ENCODE measurements around the gene TMEM117. TPM values are rescaled to one million over a fixed set of nuclear protein-coding genes. Genes with fewer than 3 reads are reported as not detected.

TMEM117 gene
- 1 to 10 TPM; 2.8 to 4.2 TPM for total RNA-seq

DNA sequence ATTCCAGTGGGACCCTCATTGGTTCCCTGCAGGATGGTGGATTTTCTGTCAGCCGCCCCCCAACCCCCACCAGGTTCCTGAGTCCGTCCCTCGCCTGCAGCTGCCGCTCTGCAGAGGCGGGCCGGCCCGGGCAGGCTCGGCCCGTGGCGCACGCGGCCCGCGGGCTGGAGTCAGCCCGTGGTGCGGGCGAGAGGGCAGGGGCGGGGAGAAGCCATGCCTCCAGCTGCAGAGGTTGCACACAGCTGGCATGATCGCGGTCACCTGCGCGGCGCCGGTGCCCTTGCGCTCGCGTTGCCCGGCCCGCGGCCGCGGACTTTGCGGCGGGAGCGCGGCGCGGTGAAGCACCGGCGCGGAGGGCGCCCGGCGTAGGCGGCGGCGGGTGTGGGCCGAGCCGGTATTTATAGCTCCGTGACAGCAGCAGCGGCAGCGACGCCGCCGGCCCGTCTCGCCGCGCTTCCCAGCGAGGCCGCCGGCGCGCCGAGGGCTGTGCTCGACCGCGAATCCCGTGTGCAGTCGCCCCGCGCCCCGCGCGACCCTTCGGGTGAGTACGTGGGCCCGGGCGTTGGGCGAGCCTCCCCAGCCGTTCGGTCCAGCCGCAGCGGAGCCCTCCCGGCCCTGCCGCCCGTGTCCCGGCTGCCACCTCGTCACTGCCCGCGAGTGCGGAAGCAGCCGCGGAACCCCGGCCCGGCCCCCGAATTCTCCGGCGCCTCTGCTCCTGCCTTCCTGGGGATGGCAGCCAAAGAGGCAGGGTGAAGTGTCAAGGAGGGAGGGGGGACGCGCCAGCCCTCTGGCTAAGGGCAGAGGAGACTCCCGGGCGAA is at the start of gene TMEM117:
Gene TMEM117, plus strand, starts transcription at position 426 of the 819 bp plus-strand sequence.
- H3K36me3 Mint-ChIP-seq (ENCODE audit: low read depth): no peaks in the 10 kb centered on the region
- ATAC-seq (replicated peaks): peak; percentile 69
- peaks cover 35% of the 10 kb centered on the region for H3K4me1 Mint-ChIP-seq
- H3K9me3 Mint-ChIP-seq: no peaks in the 10 kb centered on the region
- H3K27ac Mint-ChIP-seq: peak within 1 kb of the TSS; percentile 78
- peak within 1 kb of the TSS; percentile 83 for H3K4me3 Mint-ChIP-seq
- H3K27me3 Mint-ChIP-seq: no peaks in the 10 kb centered on the region

DNA sequence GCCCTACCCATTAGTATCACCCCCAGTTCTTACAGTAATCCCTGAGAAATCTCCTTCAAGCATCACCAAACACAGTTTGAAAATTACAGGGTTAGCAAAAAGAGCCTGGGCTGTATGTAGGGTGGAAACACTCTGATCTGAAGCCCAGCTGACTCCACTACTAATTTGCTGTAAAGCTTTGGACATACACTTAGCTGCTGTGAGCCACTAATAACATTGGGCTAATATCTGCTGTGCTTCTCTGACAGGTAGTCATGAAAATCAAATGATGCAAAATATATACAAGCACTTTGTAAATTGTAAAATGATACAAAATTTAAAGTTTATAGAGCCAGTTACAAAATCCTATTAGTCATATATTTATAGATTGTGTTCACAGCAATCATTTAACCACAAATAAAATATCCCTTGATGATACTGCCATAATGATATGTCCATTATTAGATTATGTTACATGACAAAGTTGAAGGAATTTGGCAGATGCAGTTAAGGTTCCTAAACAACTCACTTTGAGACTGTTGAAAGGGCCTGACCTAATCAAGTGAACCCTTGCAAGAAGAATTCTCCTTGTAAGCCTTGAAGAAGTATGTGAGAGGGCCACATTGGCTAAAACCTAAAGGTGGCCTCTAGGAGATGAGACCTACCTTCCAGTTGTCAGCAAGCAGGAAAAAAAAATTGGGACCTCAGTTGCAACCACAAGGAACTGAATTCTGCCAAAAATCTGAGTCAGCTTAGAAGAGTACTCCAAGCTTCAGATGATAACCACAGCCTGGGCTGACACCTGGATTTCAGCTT is 48.8 kb upstream of the TMEM117 start:
- H3K9me3 Mint-ChIP-seq: peaks cover 3% of the 10 kb centered on the region
- H3K27me3 Mint-ChIP-seq: no peaks in the 10 kb centered on the region
- no peak for ATAC-seq (replicated peaks)
- no peak overlapping the region for H3K27ac Mint-ChIP-seq
- peaks cover 53% of the 10 kb centered on the region for H3K36me3 Mint-ChIP-seq (ENCODE audit: low read depth)
- peaks cover 3% of the 10 kb centered on the region for H3K4me1 Mint-ChIP-seq
- no peak overlapping the region for H3K4me3 Mint-ChIP-seq

DNA sequence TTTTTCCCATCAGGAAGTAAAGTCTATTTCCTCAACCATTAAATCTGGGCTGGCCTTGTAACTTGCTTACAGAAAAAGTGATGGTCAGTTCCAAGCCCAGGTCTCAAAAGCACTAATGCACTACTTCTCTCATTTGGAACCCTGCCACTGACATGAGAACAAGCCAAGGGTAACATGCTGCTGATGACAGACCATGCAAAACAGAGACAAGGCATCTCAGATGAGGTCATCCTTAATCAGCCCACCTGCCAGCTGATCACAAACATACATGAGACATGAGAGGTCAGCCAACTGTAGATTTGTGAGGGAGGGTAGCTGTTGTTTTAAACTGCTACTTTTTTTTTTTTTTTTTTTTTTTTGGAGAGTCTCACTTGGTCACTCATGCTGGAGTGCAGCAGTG is 45.9 kb upstream of the TMEM117 start:
- Mint-ChIP-seq H3K4me1 (peaks cover 4% of the 10 kb centered on the region), H3K9me3 (peaks cover 4% of the 10 kb centered on the region), H3K4me3 (no peak overlapping the region), H3K36me3 (ENCODE audit: low read depth) (peaks cover 51% of the 10 kb centered on the region), H3K27ac (no peak overlapping the region), H3K27me3 (no peaks in the 10 kb centered on the region)
- no peak for ATAC-seq (replicated peaks)

DNA sequence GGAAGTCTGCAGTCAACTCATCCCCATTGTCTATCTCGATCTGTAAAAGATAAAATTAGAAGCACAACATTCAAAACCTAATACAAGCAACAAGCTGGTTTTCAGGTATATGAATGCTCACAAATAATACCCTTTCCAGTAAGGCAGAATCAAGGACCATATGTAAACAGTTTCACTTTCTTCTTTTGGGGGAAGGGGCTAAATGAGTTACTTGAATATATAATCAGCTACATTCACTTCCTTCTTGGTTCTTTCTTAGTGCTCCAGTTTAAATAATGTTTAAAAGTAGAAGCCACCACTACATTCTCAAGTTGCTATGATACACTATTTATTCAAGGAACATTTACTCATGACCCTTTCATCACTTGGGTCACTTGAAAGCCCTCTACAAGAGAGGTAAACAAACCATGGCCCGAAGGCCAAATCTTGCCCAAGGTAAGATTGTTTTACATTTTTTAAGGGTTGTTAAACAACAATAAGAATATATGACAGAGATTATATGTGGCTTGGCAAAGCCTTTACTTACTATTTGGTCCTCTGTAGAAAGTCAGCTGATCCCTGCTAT is 40.1 kb upstream of the TMEM117 start:
- Mint-ChIP-seq H3K27me3 (no peaks in the 10 kb centered on the region), H3K9me3 (peaks cover 4% of the 10 kb centered on the region), H3K4me3 (no peak overlapping the region), H3K27ac (peak overlapping the region; percentile 64), H3K36me3 (ENCODE audit: low read depth) (peaks cover 74% of the 10 kb centered on the region), H3K4me1 (peaks cover 4% of the 10 kb centered on the region)
- ATAC-seq (replicated peaks): no peak

DNA sequence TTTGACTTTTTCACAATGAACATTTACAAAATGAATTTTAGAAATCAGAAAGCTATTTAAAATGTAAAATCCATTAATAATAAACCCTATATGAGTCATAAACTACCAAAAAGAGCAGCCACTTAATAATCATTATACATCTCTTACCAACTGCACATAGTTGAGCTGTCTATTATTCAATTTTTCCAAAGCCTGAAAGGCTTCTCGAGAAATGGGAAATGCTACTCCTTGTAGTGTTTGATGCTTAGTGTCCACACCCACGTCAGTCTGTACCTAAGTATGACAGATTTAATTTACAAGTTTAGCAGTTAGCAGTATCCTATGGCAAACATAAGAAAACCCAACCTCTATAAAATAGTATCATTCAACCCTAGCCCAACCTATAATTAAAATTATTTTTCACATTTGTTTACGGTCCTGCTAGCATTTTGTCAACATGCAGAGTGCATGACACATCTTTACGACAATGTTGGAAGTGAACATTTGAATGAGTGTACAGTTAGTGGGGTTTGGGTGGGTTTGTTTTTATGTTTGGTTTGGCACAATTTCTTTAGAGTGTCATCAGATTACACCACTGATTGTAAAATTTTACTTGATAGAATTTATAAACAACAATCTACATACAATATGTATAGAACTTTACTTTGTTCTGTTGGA is 38.2 kb upstream of the TMEM117 start:
- H3K9me3 Mint-ChIP-seq: no peaks in the 10 kb centered on the region

DNA sequence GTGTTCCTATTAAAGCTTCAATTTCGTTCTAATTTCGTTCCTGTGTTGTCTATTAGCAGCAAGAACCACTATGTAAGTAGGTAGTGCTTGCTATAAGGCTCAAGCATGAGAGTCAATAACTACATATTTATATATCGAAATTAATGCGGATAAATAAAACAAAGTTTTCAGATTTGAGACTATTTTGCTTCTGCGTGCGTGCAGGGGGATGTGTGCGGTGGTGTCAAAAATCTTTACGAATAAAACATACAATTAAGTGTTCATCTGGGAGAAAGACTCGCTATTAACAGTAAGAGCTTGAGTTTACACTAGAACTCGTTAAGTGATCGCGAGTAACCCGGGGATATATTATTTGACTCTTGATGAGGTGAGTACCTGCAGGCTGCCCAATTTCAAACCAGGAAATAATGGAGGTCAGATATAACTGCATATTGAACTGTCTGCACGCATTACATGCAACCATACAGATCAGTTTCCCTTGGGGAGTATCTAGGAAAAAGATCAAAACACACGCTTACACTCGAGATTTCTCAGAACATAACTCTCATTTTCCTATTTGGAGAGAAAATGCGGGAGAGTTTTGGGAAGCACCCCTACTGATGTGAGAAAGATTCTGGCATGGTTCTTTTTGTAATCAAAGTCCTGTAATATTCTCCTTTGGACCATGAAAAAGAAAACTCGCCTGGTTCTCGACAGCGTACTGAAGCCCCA is 30.6 kb upstream of the TMEM117 start:
- H3K4me3 Mint-ChIP-seq: peak overlapping the region; percentile 95
- no peak for ATAC-seq (replicated peaks)

More for the DNA sequence above, 38.2 kb upstream of the TMEM117 start:
- peak overlapping the region; percentile 64 for H3K27ac Mint-ChIP-seq
- H3K4me3 Mint-ChIP-seq: no peak overlapping the region
- H3K4me1 Mint-ChIP-seq: no peaks in the 10 kb centered on the region
- no peak for ATAC-seq (replicated peaks)
- H3K27me3 Mint-ChIP-seq: no peaks in the 10 kb centered on the region
- H3K36me3 Mint-ChIP-seq (ENCODE audit: low read depth): peaks cover 85% of the 10 kb centered on the region

DNA sequence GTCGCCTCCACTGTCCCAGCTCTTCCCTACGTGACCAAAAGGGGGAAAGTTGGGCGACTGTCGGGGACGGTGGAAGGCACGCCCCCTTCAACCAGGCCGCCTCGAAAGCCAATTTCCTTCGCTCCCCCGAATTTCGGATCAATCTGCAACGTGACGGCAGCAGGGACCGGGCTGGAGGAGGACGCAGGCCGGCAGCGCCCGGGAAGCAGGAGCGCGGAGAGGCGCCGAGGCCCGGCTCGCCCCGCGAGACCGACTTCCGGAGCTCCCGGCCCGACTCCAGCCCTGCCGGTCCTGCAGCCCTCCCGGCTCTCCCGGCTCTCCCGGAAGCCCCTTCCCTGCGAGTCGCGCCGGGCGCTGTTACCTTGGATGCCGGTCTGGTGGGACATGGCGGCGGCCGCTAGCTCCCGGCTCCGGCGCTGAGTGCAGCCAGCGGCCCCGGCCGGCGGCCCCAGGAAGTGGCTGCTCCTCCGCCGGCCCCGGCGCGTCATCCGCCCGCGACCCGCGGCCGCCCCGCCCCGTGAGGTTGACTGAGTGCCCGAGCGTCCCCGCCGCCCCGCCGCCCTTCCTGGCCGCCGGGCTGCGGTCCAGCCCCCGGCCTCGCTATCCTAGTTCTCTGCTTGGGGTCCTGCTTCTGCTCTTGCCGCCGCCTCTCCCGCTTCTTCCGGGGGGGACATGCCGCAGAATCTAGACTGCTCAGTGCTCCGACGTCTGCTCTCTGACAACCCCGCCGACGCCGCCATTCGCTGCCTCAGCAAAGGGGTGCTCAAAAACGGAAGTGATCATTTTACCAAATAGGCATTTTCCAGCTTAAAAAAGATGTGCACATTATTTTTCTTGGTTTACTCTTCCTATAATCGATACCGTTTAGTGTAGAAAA is 29.8 kb upstream of the TMEM117 start, which contains the start of gene TWF1:
Gene TWF1, minus strand, starts transcription at position 458 of the 877 bp plus-strand sequence. Its CDS starts 72 bp downstream, at position 386.
- Mint-ChIP-seq H3K27ac (peak within 1 kb of the TSS; percentile 99), H3K4me3 (peak within 1 kb of the TSS; percentile 95), H3K4me1 (no peaks in the 10 kb centered on the region), H3K36me3 (ENCODE audit: low read depth) (peaks cover 40% of the 10 kb centered on the region), H3K9me3 (no peaks in the 10 kb centered on the region), H3K27me3 (no peaks in the 10 kb centered on the region)
- peak; percentile 98 for ATAC-seq (replicated peaks)

More for the DNA sequence above, 30.6 kb upstream of the TMEM117 start:
- H3K36me3 Mint-ChIP-seq (ENCODE audit: low read depth): peaks cover 48% of the 10 kb centered on the region
- H3K27me3 Mint-ChIP-seq: no peaks in the 10 kb centered on the region
- H3K9me3 Mint-ChIP-seq: no peaks in the 10 kb centered on the region
- no peaks in the 10 kb centered on the region for H3K4me1 Mint-ChIP-seq
- peak overlapping the region; percentile 95 for H3K27ac Mint-ChIP-seq

DNA sequence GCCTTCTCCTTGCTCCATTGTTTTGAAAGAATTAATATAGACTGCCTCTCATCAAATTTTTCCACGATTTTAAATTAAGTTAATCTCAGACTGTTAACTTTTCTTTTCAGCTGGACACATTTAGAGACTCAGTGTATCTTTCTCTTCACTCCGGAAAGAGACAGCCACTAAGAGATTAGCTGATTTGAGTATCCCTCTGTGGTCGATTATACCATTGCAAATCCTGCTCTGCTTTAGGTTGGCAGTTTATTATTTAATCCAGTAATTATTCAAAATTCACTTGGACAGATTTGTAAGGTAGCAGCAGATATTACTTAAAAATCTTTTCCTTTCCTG is 29.2 kb upstream of the TMEM117 start:
- Mint-ChIP-seq H3K27me3 (no peaks in the 10 kb centered on the region), H3K27ac (peak overlapping the region; percentile 99), H3K4me3 (peak overlapping the region; percentile 95), H3K4me1 (no peaks in the 10 kb centered on the region), H3K9me3 (no peaks in the 10 kb centered on the region), H3K36me3 (ENCODE audit: low read depth) (peaks cover 37% of the 10 kb centered on the region)
- ATAC-seq (replicated peaks): no peak

DNA sequence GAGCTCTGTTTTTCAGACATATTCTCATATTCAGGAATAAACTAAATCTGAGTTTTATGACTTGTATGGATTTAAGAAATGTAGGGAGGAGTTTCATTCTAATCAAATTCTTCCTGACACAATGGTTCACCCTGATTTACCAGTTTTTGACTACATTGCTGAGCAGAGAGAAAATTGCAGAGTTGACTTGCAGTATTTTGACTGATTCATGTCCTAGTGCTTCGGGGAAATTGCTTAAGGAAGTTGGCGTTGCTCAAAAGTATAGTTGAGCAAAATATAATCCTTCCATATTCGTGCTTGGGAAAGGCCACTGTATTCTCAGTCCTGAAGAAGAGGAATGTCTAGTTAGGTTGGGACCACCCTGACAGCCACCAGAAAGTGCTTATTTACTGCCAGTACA is 28.5 kb upstream of the TMEM117 start:
- Mint-ChIP-seq H3K36me3 (ENCODE audit: low read depth) (peaks cover 30% of the 10 kb centered on the region), H3K27ac (peak overlapping the region; percentile 99), H3K9me3 (no peaks in the 10 kb centered on the region), H3K27me3 (no peaks in the 10 kb centered on the region), H3K4me1 (no peaks in the 10 kb centered on the region), H3K4me3 (peak overlapping the region; percentile 95)
- ATAC-seq (replicated peaks): no peak

DNA sequence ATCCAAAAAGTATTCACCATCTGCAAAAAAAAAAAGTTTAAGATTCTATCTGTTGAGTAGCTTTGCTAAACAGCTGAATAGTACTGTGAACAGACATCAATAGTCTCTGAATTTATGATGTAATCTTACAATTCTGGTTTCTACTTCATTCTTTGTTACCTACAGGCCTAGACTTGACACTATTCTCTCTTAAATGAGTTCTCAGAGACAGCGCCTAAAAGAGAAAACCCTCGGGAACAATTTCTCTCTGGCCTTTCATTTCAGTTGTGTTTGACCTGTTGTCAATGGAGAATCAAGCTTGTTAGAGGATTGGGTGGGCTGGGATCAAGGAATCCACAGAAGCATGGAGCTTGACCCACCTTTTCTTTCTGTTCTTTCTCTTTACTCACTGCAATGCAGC is 23.8 kb upstream of the TMEM117 start:
- no peak for ATAC-seq (replicated peaks)
- Mint-ChIP-seq H3K4me3 (no peak overlapping the region), H3K27ac (no peak overlapping the region), H3K4me1 (peaks cover 6% of the 10 kb centered on the region), H3K36me3 (ENCODE audit: low read depth) (no peaks in the 10 kb centered on the region), H3K9me3 (no peaks in the 10 kb centered on the region), H3K27me3 (no peaks in the 10 kb centered on the region)

DNA sequence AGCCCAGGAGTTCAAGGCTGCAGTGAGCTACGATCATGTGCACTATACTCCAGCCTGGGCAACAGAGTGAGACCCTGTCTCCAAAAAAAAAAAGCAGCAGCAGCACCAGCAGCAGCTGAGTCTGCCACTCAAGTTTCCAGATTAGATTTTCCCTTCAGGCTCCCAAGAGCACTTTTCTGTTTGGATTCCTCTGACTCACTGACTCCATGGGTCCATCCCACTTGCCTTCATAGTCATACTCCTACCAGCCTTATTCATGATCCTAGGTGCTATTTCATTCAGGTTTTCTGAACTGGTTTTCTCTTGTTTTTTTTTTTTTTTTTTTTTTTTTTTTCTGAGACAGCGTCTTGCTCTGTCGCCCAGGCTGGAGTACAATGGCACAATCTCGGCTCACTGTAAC is 23.0 kb upstream of the TMEM117 start:
- no peaks in the 10 kb centered on the region for H3K9me3 Mint-ChIP-seq
- ATAC-seq (replicated peaks): no peak
- H3K36me3 Mint-ChIP-seq (ENCODE audit: low read depth): no peaks in the 10 kb centered on the region
- peaks cover 6% of the 10 kb centered on the region for H3K4me1 Mint-ChIP-seq
- no peak overlapping the region for H3K4me3 Mint-ChIP-seq
- no peak overlapping the region for H3K27ac Mint-ChIP-seq
- H3K27me3 Mint-ChIP-seq: no peaks in the 10 kb centered on the region

DNA sequence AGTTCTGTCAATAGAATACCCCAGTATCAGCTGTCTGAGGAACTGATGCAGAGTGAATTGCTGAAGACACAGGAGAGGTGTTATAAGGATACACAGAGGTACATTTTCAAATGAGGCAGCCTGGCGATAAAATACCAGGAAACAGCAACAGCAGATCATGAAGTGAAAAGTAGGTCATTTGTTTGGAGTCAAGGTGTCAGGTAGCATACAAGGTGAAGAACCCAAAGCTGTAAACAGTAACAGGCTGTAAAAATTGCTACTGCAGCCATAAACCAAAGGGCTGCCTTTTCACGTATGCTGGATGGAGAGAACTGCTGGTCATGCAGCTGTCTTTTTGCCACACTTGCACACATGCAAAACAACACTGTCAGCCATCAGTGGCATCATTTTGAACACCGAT is 20.5 kb upstream of the TMEM117 start:
- Mint-ChIP-seq H3K27ac (no peak overlapping the region), H3K4me3 (no peak overlapping the region), H3K36me3 (ENCODE audit: low read depth) (no peaks in the 10 kb centered on the region), H3K27me3 (no peaks in the 10 kb centered on the region), H3K4me1 (peaks cover 6% of the 10 kb centered on the region), H3K9me3 (no peaks in the 10 kb centered on the region)
- ATAC-seq (replicated peaks): no peak

DNA sequence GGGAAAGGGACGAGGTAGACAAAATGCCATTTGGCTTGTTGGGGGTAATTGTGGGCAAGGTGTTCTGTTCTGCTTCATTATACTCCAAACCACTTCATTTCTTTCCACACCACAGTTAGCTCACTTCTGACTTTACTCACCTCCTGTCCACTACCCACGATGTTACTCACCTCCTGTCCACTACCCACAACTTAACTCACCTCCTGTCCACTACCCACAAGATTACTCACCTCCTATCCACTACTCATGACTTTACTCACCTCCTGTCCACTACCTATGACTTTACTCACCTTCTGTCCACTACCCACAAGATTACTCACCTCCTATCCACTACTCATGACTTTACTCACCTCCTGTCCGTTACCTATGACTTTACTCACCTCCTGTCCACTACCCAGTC is 19.7 kb upstream of the TMEM117 start:
- H3K36me3 Mint-ChIP-seq (ENCODE audit: low read depth): no peaks in the 10 kb centered on the region
- peak; percentile 95 for ATAC-seq (replicated peaks)

More for the DNA sequence above, 19.7 kb upstream of the TMEM117 start:
- Mint-ChIP-seq H3K27ac (peak overlapping the region; percentile 29), H3K9me3 (no peaks in the 10 kb centered on the region), H3K4me3 (no peak overlapping the region), H3K27me3 (no peaks in the 10 kb centered on the region), H3K4me1 (peaks cover 6% of the 10 kb centered on the region)
